ENCODE data around the gene CDH4.

DNA sequence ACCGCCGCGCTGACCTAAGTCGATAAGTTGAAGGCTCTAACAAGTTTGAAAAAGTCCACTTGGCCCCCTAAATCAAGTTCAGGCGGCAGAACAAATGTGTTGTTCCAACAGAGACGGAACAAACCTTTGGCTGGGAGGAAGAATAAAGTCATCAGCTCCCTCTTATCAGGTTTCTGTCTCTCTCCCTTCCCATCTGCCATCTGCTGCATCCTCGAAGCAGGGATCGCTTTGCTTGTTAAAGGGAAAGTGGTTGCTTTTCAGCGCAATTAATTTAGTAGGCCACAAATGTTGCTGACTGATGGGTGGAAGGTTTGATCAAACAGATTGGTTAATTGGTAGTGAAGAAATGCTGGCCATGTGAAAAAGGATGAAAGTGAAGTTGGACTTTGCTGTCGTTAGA, 64.3 kb downstream of the CDH4 start:
- TF ChIP-seq POLR2A (IDR thresholded peaks at IDR 0.05): no peak
- TF ChIP-seq, protein P1, sequence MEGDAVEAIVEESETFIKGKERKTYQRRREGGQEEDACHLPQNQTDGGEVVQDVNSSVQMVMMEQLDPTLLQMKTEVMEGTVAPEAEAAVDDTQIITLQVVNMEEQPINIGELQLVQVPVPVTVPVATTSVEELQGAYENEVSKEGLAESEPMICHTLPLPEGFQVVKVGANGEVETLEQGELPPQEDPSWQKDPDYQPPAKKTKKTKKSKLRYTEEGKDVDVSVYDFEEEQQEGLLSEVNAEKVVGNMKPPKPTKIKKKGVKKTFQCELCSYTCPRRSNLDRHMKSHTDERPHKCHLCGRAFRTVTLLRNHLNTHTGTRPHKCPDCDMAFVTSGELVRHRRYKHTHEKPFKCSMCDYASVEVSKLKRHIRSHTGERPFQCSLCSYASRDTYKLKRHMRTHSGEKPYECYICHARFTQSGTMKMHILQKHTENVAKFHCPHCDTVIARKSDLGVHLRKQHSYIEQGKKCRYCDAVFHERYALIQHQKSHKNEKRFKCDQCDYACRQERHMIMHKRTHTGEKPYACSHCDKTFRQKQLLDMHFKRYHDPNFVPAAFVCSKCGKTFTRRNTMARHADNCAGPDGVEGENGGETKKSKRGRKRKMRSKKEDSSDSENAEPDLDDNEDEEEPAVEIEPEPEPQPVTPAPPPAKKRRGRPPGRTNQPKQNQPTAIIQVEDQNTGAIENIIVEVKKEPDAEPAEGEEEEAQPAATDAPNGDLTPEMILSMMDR (IDR thresholded peaks at IDR 0.05): no peak
